IPS-NIHi7 (cell line): ENCODE results near the gene ZDHHC1.
A peak's percentile ranks its signal among the peaks of the same experiment; 100 is the strongest.

Experiments
- DNase-seq: peaks from one replicate; pipeline ENCODE4 v3.0.0; 2012; ENCODE audit warnings: mixed read lengths; ENCODE audit errors: extremely low spot score

Gene ZDHHC1, protein sequence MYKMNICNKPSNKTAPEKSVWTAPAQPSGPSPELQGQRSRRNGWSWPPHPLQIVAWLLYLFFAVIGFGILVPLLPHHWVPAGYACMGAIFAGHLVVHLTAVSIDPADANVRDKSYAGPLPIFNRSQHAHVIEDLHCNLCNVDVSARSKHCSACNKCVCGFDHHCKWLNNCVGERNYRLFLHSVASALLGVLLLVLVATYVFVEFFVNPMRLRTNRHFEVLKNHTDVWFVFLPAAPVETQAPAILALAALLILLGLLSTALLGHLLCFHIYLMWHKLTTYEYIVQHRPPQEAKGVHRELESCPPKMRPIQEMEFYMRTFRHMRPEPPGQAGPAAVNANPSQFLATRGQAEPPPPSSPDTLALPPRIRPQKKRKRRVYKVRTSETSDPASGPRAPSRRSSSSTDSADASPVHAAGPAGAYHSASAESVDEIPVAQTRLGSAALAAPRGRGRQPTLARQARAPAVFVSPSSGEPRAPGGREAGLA

DNA sequence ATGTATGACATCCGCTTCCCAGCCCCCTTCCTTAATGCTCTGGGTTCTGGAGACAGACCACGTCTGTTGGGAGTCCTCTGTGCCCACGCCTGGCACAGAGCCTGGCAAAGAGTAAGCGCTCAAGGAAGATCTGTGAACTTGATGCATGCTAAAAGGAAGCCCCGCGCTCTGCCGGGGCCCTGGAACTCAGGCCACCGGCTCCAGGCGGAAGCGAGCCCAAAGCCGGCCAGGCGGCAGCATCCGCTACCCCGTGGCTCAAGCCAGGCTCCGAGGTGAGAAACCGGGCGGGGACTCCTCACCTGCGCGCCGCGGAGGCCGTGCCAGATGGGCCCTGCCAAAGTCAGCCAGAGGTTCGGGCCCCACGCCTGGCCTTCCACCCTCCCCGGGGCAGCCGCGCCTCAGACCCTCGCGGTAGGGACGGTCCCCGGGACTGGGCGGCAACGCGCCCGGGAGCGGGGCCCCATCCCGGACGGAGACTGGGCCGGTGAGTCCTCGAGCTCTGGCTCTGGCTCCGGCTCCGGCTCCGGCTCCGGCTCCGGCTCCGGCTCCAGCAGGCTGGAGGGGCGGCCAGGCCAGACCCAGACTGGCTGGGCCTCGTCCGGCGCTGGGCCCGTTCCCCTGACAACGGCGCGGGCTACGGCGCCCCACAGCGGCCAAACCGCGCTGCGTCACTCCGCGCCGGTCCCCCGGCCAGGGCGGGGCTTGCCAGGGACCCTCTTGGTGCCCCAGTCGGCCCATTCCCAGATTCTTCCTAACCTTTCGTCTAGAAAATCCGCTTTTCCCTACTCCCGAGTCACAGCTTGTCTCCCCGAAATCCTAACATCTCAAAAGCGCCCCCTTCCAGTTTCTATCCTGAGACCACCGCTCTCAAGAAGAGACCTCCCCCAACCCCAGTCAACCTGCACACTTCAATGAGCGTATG, at the start of gene ZDHHC1:
Gene ZDHHC1, minus strand, starts transcription at position 606 of the 922 bp plus-strand sequence. CDS start 8,702 bp downstream, outside the sequence.
- DNase-seq: peak; percentile 87

DNA sequence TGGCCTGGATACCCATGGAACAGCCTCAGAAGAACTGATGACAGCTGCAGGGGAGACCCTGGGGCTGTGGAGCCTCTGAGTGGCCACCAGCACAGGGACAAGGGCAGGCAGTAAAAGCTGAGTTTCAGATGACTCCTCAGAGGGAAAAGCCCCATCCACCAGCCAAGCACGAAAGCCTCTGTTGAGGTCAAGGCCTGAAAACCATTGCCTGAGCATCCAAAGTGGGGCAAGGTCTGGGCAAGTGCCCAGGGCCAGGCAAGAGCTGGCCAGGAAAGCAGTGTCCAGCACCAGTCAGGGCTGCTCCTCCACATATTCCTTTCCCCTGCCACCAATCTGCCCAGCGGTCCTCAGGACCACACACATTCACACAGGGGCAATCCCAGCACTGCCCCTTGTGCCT, 48.3 kb upstream of the ZDHHC1 start:
- no peak for DNase-seq

DNA sequence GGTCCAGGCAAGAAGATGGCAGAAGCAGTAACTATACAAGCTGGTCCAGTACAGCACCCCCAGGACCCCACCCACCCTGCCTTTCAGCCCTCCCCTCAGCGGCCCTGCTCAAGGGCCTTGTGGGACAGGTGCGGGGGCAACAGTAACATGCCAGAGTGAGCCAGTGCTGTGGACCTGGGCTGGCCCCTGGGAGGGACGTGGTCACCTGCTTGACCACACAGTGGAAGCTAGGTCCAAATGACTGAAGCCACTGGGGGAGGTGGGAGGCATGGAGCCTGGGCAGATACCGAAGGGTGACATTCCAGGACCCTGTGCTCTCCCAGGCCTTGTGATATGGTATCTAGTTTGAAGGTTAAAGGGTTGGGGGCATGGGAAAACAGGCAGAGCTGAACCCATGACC, 47.4 kb upstream of the ZDHHC1 start:
- DNase-seq: no peak

DNA sequence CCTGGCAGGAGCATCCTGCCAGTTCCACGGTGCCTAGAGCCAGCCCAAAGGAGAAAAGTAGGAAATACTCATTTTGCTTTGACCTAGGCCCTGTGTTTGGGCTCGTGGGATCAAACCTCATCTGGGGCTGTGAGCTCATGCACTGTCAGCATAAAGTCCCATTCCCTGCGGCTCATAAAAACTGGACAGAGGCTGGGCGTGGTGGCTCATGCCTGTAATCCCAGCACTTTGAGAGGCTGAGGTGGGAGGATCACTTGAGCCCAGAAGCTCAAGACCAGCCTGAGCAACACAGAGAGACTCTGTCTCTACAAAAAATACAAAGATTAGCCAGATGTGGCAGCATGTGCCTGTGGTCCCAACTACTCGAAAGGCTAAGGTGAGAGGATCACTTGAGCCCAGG, 46.8 kb upstream of the ZDHHC1 start:
- DNase-seq: no peak

DNA sequence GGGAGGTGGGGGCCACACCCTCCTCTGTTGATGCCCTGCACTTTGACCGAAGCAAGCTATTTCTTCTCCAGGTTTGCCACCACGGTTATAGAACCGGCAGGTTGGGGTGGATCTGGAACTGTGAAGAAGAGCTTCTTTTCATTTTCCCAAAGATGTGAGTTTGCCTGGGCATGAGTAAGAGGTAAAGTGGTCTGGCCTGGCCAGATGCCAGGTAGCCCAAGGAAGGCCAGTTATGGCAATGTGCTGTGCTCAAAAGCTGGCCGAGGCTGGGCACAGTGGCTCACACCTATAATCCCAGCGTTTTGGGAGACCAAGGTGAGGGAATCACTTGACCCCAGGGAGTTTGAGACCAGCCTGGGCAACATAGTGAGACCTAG, 46.0 kb upstream of the ZDHHC1 start:
- no peak for DNase-seq

DNA sequence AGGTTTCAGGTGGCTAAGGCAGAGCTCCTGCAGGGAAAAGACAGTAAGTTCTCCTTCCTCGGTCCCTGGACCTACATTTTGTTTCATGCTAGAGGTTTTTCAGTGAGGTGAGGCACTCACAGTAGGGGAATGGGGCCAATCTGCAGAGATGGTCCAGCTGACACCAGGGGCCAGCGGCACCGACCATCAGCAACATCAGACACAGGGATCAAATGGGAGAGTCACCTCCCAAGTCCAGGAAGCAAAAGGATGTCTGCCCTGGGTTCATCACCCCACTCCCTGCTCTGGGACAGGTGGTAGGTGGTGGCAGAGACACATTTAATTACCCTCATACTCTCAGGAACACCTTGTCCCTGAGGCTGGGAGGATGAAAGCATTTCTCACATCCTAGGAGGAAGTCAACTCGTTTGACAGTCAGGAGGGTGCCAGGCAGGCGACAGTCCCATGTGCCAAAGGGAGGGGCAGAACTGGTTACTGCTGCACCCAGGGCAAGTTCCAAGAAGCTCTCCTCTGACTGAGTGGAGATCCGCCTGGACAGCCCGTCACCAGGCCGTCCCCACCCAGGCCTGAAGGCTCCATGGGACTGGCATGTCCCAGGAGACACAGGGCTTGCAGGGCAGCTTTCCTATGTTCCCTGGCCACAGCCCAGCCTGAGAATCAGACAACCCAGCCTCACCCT, 45.5 kb upstream of the ZDHHC1 start:
- no peak for DNase-seq

DNA sequence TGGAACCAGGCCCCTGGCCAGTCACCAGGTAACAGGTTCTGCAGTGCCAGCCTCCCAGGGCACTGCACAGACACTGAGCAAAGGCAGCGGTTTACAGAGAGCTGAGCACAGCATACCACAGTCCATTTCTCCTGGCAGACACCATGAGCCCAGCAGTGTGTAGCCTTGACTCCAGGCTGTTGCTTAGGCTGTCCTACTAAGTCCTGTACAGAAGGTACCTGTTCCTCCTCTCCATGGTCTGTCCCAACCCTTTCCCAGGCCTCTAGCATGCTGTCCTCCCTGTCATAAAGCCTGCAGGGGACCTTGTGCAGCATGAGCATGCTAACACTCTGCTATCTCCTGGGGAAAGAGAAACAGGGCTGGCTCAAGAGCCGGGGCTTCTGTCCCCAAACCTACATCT, 44.7 kb upstream of the ZDHHC1 start:
- DNase-seq: no peak

DNA sequence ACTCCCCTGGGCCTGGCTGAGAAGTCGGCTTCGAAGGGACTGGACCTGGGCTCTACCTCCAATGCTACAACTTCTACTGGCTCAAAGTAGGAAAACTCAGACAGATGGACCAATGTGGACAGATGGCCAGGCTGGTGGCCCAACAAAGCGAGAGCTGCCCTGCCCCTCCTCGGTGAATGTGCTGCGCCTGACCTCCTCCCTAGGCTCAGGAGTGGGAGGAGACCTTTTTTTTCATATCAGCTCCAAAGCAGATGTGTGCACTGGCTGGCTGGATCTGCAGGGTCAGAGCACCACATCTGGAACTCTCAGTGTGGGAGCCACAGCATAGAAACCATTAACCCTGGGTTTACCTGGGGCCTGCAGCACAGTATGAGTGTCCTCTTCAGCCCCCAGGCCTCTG, 43.9 kb upstream of the ZDHHC1 start:
- no peak for DNase-seq

DNA sequence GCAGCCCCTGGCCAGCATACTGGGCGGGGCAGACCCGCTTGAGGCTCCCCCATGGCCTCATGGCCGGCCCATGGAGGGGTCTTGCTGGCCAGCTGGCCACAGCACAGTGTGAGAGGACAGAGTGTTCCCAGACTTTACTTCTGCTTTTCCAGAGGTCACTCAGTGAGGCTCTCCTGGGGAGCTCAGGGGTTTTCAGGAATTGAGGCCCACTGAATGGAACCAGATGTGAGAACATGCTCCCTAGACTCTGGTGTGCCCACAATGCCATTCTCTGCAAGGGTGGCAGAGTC, 43.5 kb upstream of the ZDHHC1 start:
- no peak for DNase-seq

DNA sequence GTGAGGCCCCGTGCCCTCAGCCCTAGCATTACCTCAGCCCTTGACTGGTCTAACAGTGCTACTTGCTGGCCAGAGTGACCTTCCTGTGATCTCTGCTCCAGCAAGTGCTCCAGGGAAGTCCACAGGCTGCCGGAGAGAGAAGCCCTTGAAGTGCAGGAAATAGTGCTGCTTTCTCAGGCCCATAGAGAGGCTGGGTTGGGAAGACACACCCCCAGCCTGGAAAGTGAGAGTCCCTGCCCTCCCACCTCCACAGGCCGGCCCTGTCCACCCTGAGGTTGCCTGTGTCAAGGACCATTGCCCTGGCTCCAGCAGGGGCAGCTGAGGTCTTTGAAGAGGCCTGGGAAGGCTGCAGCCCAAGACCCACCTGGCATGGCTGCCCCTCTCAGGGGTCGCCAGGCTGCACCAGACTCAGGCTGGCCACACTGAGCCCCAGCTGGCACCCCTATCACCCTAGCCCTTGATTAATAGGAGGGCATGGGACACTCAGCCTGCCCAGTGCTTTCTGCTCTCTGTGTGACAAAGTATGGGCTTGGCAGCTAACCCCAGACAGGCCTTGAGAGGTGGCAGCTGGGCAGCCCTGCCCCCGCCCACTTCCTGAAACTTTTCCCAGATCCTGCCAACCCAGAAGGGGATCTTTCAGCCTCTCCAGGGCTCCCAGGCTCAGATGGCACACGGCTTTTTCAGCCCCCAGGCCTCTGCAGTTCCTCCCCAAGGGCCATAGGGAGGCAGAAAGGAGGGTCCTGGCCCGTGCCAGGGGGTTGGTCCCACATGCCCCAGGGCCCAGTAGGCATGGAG, 43.0 kb upstream of the ZDHHC1 start:
- no peak for DNase-seq

DNA sequence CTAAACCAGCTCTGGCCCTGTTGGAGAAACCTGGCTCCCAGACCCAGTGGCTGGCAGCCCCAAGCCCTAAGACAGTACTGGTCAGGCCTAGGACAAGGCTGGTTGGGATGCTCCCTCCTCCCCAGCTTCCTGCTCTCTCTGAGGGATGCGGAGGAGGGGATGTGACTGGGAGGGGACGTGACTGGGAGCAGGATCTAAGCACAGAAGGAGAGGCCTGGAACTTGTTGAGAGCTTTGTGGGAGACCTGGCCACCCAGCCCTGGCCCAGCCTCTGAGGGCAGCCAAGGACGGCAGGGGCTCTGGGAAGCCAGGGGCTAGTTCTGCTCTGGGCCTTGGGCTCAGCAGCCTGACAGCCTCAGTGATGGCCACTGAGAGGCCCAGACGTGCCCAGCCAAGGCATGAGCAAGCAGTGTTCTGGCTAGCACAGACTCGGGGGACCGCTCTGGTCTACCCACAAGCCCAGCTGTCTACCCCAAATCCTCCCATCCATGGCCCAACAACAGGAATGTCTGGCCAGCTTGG, 41.9 kb upstream of the ZDHHC1 start:
- no peak for DNase-seq

DNA sequence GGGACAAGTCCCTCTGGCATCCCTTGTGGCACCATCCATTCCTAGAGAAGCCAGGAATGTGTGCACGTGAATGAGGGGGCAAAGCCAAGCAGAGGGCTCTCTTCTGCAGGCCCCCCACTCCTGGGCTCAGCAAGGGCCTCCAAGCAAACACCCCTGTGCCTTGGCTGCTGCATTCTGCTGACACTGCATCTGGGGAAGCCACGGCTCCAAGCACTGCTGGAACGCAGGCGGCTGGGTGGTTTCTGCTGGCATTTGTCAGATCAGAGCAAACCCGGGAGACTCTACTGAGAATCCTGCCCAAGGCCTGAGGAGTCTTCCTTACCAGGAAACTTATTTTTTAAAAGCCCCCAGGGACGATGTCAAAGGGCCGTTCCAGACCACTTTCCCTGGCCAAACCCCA, 41.3 kb upstream of the ZDHHC1 start:
- no peak for DNase-seq

DNA sequence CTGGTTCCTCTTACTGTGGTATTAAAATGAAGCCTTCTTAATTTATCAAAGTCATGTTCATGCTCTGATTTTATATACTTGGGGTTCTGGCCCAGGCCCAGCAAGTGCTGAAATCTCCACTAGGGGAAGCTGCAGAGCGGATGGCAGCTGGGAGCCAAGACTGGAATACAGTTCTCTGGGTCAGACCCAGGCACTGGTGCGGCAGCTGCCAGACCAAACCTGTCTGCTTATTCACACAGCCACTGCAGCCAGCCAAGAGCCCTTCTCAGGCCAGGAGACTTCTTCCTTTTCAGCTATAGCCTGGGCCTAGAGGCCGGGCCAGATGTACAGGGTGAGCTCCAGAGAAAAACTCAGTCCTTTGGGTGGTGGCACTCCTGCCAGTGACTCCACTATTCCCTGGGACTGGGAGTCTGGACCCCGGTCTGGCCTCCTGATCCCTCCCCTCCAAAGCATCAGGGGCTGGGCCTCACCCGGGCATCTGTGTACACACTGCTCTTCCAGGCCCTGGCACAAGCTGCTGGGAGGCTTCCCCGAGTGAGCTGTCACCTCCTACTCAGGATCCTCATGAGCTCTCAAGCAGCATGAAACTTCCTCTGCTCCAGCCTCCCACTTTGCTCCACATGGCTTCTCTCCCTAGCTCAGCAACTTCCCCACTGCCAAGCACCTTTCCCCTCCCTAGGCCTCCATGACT, 40.3 kb upstream of the ZDHHC1 start:
- peak; percentile 69 for DNase-seq

DNA sequence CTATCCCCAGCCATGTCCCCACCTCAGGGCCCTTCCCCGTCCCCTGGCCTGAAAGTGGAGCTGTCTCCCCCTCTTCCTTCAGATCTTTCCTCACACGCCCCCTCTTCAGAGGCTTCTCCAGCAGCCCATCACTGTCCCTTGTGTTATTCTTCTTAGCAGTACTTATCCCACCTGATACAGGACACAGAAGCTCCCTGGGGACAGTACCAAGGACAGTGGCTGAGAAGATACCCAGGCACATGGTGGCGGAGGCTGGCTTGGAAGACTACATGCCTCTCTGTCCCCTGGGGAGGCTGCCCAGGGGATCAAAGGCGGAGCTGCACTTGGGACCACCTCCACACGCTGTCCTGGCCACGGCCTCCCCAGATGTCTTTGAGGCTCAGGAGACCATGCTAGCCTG, 38.6 kb upstream of the ZDHHC1 start:
- no peak for DNase-seq

DNA sequence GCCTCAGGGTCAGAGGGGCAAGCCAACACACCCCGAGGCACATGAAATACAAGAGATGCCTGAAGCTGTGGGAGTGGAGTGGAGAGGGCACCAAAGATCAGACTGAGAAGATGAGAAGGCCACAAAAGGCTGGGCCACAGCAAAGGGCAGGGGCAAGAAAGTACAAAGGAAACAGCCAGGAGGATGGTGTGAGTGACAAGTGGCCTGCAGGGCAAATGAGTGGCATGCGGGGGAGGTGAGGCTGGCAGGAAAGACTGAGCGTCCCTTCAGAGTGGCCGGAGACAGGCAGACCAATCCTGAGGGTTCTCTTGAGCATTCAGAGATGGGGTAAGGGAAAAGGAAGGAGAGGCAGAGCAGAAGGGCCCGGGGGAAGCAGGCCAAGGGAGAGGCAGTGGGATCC, 37.8 kb upstream of the ZDHHC1 start:
- DNase-seq: no peak

DNA sequence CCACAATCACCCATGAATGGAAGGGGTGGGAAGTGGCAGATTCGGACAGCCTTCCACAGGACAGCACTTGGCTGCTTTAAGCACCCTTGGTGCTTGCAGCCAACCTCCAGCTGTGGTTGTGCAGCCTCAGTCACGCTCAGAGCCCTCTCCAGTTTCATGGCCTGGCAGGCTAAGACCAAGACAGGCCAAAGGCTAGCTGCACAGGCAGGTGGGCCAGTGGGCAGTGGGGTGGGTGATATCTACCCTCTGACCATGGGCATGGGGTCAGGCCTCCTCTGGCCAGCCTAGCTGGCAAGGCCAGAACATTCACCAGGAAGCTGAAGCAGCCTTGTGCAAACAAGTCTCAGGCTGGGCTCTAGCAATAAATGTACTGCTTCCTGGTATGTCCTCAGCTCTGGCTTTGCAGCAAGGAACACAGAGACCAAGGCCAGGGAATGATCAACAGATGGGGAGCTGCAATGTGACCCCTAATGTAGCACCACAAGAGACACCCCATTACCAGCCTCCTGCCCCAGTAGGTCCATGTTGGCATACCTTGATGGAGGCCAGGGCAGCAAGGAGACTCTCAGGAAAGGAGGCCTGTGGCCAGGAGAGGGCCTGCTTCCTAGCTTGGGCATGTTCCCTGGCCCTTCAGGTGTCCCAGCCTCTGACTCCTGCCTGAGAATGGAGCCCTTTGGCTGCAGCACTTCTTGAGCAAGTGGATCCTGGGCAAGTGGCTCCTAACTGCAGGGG, 35.6 kb upstream of the ZDHHC1 start:
- DNase-seq: no peak

DNA sequence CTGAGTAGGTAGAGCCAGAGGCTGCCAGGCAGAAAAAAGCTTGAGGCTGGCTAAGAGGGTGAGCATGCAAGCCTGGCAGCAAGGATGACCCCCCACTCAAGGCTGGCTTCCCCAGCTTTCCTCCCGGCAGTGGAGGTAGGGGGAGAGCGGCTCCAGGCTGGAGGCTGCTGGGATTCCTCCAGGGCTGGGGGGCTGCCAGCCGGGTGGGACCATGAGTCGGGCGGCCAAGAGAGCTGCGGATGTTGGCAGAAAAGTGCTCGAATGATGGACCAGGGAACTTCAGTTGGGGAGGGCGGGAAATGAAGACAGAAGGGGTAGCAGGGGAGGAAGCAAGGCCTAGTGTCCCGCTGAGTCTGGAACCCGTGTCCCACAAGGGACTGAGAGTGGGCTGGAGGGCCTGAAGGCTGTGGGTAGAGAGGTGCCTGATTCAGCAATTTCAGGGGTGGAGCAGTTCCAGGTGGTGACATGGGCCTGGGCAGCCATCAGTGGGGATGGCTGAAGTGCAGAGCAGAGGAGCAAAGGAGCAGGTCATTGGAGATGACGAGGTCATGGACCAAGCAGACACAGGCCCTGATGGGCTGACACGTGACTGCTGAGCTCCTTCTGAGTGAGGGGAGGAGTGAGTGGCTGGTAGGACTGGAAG, 34.9 kb upstream of the ZDHHC1 start:
- no peak for DNase-seq

DNA sequence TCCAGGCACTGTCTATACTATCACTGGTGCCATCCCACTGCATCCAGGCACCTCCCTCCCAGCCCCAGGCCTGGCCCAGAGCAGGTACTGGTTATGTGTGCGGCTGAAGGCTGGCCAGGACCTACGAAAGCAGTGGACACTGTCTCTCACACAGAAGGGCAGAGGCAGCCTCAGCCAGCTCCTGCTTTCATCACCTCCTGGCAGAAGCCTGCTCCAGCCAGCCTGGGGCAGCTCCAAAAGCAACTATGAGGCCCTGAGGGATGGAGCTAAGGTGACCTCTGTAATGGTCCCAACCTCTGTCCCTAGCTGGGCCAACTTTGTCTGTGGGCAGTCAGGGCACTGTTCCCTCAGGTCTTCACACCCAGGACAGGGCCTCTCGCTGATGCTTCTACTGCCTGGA, 33.5 kb upstream of the ZDHHC1 start:
- no peak for DNase-seq

DNA sequence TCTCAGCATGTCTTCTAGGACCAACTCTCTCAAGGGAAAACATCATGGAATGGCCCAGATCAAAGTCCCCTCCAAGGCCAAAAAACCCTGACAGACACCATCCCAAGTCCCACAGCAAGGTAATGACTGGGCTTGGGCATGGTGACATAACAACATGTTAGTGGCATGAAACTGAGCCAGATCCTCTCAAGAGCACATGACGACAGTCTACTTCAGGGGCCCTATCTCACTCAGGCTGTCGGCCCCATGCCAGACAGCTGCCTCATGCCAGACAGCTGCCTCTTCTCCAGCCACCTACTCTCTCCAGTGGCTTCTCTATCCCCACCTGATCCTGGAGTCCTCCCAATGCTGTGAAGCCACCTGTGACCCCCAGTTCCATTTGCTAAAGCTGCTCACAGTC, 33.1 kb upstream of the ZDHHC1 start:
- no peak for DNase-seq

DNA sequence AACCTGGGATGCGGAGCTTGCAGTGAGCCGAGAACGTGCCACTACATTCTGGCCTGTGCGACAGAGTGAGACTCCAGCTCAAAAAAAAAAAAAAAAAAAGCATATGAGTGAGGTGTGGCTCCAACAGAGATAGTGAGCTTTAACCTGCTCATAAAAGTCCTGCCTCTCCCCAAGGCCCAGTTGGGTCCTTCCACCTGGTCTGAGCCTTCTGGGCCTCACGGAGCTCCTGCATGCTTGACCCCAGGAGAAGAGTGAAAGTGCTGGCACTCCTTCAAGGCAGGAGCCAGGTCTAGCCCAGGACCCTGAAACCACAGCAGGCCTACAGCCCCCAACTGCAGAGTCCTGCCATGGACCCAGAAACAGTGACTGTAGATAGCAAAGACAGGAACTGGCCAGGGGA, 32.3 kb upstream of the ZDHHC1 start:
- DNase-seq: no peak
